ENCODE measurements around the gene KCNG1. TPM values are rescaled to one million over a fixed set of nuclear protein-coding genes. Genes with fewer than 3 reads are reported as not detected.

Gene KCNG1
- total RNA-seq, 1 donor from 2014 or later = 2.2 TPM

DNA sequence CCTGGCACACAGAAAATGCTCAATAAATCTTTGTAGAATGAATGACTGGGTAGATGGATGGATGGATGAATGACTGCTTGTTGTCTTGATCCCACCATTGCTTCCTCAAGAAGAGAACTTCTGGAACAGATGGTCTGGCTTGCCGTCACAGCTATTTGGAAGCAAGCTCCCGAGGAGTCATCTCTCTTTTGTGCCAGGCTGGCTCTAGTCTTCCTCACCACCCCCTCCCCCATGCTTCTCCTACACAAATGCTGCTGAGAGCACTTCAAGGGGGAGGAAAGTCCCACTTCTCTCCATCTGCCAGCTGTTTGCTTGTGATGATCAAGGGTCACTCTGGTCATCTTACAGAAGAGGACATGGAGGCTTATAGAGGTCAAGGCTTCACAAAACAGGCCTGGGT, 11.6 kb upstream of the KCNG1 start:
- H3K4me2 ChIP-seq = no peak overlapping the region
- Mint-ChIP-seq H3K36me3 (no peaks in the 10 kb centered on the region), H3K27me3 (ENCODE audit: insufficient read depth, low read depth) (peaks cover 14% of the 10 kb centered on the region), H3K4me1 (peaks cover 35% of the 10 kb centered on the region), H3K9me3 (peaks cover 11% of the 10 kb centered on the region), H3K4me3 (no peak overlapping the region), H3K27ac (peak overlapping the region; percentile 23)
- H3K9me3 ChIP-seq (ENCODE audit: low read depth) = no peaks in the 10 kb centered on the region
- no peak overlapping the region for H3K4me3 ChIP-seq
- no peak overlapping the region for H3K9ac ChIP-seq
- H3K36me3 ChIP-seq = no peaks in the 10 kb centered on the region
- no peak overlapping the region for H2AFZ ChIP-seq (replicated peaks)
- DNase-seq (ENCODE audit: low spot score) = no peak
- no peak overlapping the region for H3K27ac ChIP-seq
- peaks cover 9% of the 10 kb centered on the region for H3K27me3 ChIP-seq
- H4K20me1 ChIP-seq (ENCODE audit: low read depth) = no peaks in the 10 kb centered on the region
- no peaks in the 10 kb centered on the region for H3F3A ChIP-seq (ENCODE audit: low read depth)
- peaks cover 9% of the 10 kb centered on the region for H3K4me1 ChIP-seq
- H3K79me2 ChIP-seq (ENCODE audit: low read depth) = no peaks in the 10 kb centered on the region
- TF ChIP-seq EZH2 (IDR thresholded peaks at IDR 0.05) (no peak), EZH2phosphoT487 (IDR thresholded peaks at IDR 0.05) (no peak)
- TF ChIP-seq, protein P1, sequence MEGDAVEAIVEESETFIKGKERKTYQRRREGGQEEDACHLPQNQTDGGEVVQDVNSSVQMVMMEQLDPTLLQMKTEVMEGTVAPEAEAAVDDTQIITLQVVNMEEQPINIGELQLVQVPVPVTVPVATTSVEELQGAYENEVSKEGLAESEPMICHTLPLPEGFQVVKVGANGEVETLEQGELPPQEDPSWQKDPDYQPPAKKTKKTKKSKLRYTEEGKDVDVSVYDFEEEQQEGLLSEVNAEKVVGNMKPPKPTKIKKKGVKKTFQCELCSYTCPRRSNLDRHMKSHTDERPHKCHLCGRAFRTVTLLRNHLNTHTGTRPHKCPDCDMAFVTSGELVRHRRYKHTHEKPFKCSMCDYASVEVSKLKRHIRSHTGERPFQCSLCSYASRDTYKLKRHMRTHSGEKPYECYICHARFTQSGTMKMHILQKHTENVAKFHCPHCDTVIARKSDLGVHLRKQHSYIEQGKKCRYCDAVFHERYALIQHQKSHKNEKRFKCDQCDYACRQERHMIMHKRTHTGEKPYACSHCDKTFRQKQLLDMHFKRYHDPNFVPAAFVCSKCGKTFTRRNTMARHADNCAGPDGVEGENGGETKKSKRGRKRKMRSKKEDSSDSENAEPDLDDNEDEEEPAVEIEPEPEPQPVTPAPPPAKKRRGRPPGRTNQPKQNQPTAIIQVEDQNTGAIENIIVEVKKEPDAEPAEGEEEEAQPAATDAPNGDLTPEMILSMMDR (IDR thresholded peaks at IDR 0.05) = no peak

DNA sequence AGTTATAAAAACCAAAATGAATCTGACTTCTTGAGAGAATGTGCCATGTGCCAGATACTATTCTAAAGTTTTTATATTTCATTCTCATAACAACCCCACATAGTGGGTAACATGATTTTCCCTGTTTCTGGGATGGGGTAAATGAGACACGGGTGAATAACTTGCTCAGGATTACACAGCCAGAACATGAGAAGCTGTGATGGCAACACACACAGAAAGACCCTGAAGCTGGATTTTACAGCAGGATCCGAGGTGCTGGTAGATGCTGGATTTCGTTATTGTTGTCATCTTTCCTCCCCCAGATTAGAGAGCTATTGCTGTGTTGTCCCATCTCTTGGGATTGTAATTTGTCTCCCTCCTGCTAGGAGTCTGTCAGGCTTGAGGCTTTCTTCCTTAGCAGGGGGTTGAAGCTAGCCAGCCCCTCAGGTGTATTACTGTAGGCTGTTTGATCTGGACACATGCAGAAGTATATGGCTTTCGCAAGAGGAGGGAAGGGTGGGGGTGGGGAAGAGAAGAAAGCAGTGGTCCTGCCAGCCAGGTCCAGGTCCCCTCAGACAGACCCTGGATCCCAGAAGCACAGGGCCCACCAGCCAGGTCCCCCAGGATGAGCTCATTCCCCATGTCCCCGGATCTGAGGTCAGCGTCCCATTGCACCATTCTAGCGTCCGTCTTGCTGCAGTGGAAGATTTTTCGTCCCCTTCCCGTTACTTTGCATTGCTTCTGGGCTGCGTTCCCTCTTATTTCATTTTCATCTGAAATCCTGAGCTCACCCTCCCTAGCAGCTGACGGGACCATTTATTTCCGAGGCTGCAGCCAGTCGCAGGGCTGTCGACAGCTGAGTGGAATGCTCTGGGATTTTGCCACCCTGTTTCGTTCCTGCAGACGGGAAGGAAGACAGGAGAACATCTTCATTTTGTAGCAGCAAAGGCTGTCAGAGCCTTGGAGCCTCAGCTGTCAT, 7.3 kb upstream of the KCNG1 start:
- Mint-ChIP-seq H3K27me3 (ENCODE audit: insufficient read depth, low read depth) (peaks cover 24% of the 10 kb centered on the region), H3K27ac (no peak overlapping the region), H3K36me3 (no peaks in the 10 kb centered on the region), H3K9me3 (peaks cover 11% of the 10 kb centered on the region), H3K4me3 (no peak overlapping the region), H3K4me1 (peaks cover 39% of the 10 kb centered on the region)
- Histone ChIP-seq H3K79me2 (ENCODE audit: low read depth) (no peaks in the 10 kb centered on the region), H3K27me3 (peaks cover 45% of the 10 kb centered on the region), H2AFZ (replicated peaks) (no peak overlapping the region), H3K9me3 (ENCODE audit: low read depth) (no peaks in the 10 kb centered on the region), H4K20me1 (ENCODE audit: low read depth) (no peaks in the 10 kb centered on the region), H3K27ac (no peak overlapping the region), H3K4me1 (peaks cover 7% of the 10 kb centered on the region), H3K4me3 (no peak overlapping the region), H3K4me2 (no peak overlapping the region), H3F3A (ENCODE audit: low read depth) (no peaks in the 10 kb centered on the region), H3K36me3 (no peaks in the 10 kb centered on the region), H3K9ac (no peak overlapping the region)
- TF ChIP-seq, protein P1 (IDR thresholded peaks at IDR 0.05) = no peak
- TF ChIP-seq EZH2 (IDR thresholded peaks at IDR 0.05) (no peak), EZH2phosphoT487 (IDR thresholded peaks at IDR 0.05) (no peak)
- no peak for DNase-seq (ENCODE audit: low spot score)

DNA sequence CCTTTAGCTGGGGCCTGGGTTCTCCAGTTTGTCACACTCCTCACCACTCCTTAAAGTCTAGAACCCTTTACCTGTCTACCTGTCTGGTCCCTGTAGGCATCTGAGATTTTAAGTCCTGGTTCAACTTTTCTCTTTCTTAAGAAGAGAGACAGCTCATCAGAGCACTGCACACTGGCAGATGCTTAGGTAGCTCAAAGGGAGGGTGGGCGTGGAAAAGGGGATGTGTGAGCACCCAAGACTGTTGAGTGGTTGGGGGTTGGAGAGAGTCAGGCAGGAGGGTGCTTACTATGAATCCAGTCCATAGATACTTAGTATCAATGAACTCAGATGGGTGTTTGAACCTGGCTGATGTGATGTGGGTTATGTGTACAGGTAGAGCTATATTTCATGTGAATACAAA, 6.6 kb upstream of the KCNG1 start:
- Histone ChIP-seq H2AFZ (replicated peaks) (no peak overlapping the region), H4K20me1 (ENCODE audit: low read depth) (no peaks in the 10 kb centered on the region), H3K79me2 (ENCODE audit: low read depth) (no peaks in the 10 kb centered on the region), H3K9ac (no peak overlapping the region), H3K27me3 (peaks cover 52% of the 10 kb centered on the region), H3K36me3 (no peaks in the 10 kb centered on the region), H3F3A (ENCODE audit: low read depth) (no peaks in the 10 kb centered on the region), H3K9me3 (ENCODE audit: low read depth) (no peaks in the 10 kb centered on the region), H3K4me3 (no peak overlapping the region), H3K4me1 (peaks cover under 1% of the 10 kb centered on the region), H3K4me2 (no peak overlapping the region), H3K27ac (no peak overlapping the region)
- Mint-ChIP-seq H3K4me1 (peaks cover 39% of the 10 kb centered on the region), H3K9me3 (peaks cover 11% of the 10 kb centered on the region), H3K27ac (no peak overlapping the region), H3K36me3 (no peaks in the 10 kb centered on the region), H3K27me3 (ENCODE audit: insufficient read depth, low read depth) (peaks cover 26% of the 10 kb centered on the region), H3K4me3 (no peak overlapping the region)
- TF ChIP-seq, protein P1 (IDR thresholded peaks at IDR 0.05) = no peak
- no peak for TF ChIP-seq EZH2 (IDR thresholded peaks at IDR 0.05)
- TF ChIP-seq EZH2phosphoT487 (IDR thresholded peaks at IDR 0.05) = no peak
- DNase-seq (ENCODE audit: low spot score) = no peak
